ENCODE measurements around the gene LSM4. TPM values are rescaled to one million over a fixed set of nuclear protein-coding genes. Genes with fewer than 3 reads are reported as not detected.

LSM4 gene
- total and polyA plus RNA-seq, 2 of the 13 experiments (the other 11 are each of a cell fraction or from before 2014, with no cell fraction given): 65.8 to 166 TPM

- TF ChIP-seq SALL1 (CRISPR knock-in tag; IDR thresholded peaks at IDR 0.05) (peak; percentile 66), RNF219 (CRISPR knock-in tag; IDR thresholded peaks at IDR 0.05) (peak; percentile 76; the same call in 1 of the 2 replicates), HNF4A (CRISPR knock-in tag; IDR thresholded peaks at IDR 0.05) (peak; percentile 96), SIN3A (IDR thresholded peaks at IDR 0.05; ENCODE audit: borderline replicate concordance, low read depth, low read length) (peak; percentile 61; the same call in 1 of the 2 replicates), KAT7 (CRISPR knock-in tag; IDR thresholded peaks at IDR 0.05; ENCODE audit: borderline replicate concordance) (peak; percentile 32; the same call in 1 of the 2 replicates), RFXAP (CRISPR knock-in tag; IDR thresholded peaks at IDR 0.05; ENCODE audit: borderline replicate concordance) (no peak), KMT2B (CRISPR knock-in tag; IDR thresholded peaks at IDR 0.05) (peak; percentile 65; the same call in 1 of the 2 replicates), ZNF747 (CRISPR knock-in tag; IDR thresholded peaks at IDR 0.05; ENCODE audit: borderline replicate concordance) (no peak; the same call in 1 of the 2 replicates), ZNF792 (CRISPR knock-in tag; IDR thresholded peaks at IDR 0.05) (0 out of 2 replicates have a peak, but pooled peaks have one; percentile 19), MLXIP (CRISPR knock-in tag; IDR thresholded peaks at IDR 0.05; ENCODE audit: borderline replicate concordance) (no peak), ZSCAN25 (CRISPR knock-in tag; IDR thresholded peaks at IDR 0.05) (no peak), LCORL (IDR thresholded peaks at IDR 0.05) (no peak), LCORL (CRISPR knock-in tag; IDR thresholded peaks at IDR 0.05) (peak; percentile 86; the same call in 1 of the 2 replicates), KDM6A (CRISPR knock-in tag; IDR thresholded peaks at IDR 0.05; ENCODE audit: low read depth) (peak; percentile 91), RXRA (CRISPR knock-in tag; IDR thresholded peaks at IDR 0.05) (peak; percentile 74; the same call in 1 of the 2 replicates), ZBTB2 (CRISPR knock-in tag; IDR thresholded peaks at IDR 0.05; ENCODE audit: low read depth) (0 out of 2 replicates have a peak, but pooled peaks have one; percentile 15), POLR2G (IDR thresholded peaks at IDR 0.05; ENCODE audit: low read depth, low read length) (peak; percentile 79), ZNF468 (CRISPR knock-in tag; IDR thresholded peaks at IDR 0.05) (no peak), BATF2 (CRISPR knock-in tag; IDR thresholded peaks at IDR 0.05) (no peak), ISL2 (CRISPR knock-in tag; IDR thresholded peaks at IDR 0.05) (peak; percentile 54; the same call in 1 of the 2 replicates), ZNF121 (CRISPR knock-in tag; IDR thresholded peaks at IDR 0.05) (0 out of 2 replicates have a peak, but pooled peaks have one; percentile 26)
Observed at GRCh38 chr19:18340990-18341868, 18.4 kb upstream of the LSM4 start (continued).
